Prostate gland (tissue), 2 donors: ENCODE results near the gene RABGAP1L. TPM values are rescaled to one million over a fixed set of nuclear protein-coding genes. Genes with fewer than 3 reads are reported as not detected.

Experiments
- DNase-seq: peaks from one replicate; pipeline ENCODE4 v3.0.0-alpha.2; 2019; ENCODE audit warnings: low spot score
- H3K27ac ChIP-seq, 2 donors: fragments of 200-600 bp; sonication (generic); 2 replicates each; pipeline ENCODE4 v1.5.1; 2017 to 2019
- H3K27me3 ChIP-seq: fragments of 200-600 bp; sonication (generic); replicated peaks from 2 replicates; pipeline ENCODE4 v1.5.1; 2019; ENCODE audit not compliant: insufficient read depth
- H3K36me3 ChIP-seq, 2 donors: fragments of 200-600 bp; sonication (generic); 1 replicate in 1 of 2; 2 replicates in 1 of 2; pipeline versions ENCODE4 v1.5.1 to v1.8.1; 2017 to 2019
- H3K4me1 ChIP-seq: fragments of 200-600 bp; sonication (generic); replicated peaks from 2 replicates; pipeline ENCODE4 v1.5.1; 2019
- H3K4me3 ChIP-seq, 2 donors: fragments of 200-600 bp; sonication (generic); 2 replicates each; pipeline ENCODE4 v1.5.1; 2017 to 2019
- H3K9me3 ChIP-seq: fragments of 200-600 bp; sonication (generic); 2 replicates; pipeline ENCODE4 v1.5.1; 2017
- CTCF ChIP-seq, 4 experiments: fragments of 200-600 bp in 2 of 4; fragments of 450-650 bp in 2 of 4; sonication (generic) in 2 of 4; IDR thresholded peaks; 1 replicate in 3 of 4; 2 replicates in 1 of 4; pipeline ENCODE4 v1.5.1; 2016 to 2019; ENCODE audit warnings: antibody characterized with exemption in 4 of 4, mild to moderate bottlenecking in 2 of 4, moderate library complexity in 2 of 4
- POLR2A ChIP-seq: fragments of 450-650 bp; IDR thresholded peaks from one replicate; pipeline ENCODE4 v1.6.1; 2016; ENCODE audit warnings: antibody characterized with exemption, mild to moderate bottlenecking
- POLR2AphosphoS5 ChIP-seq: sonication (generic); formaldehyde crosslinking; IDR thresholded peaks from one replicate; pipeline ENCODE4 v1.6.1; 2017; ENCODE audit warnings: antibody characterized with exemption
- WGBS: methylation state at CpG from one replicate; pipeline ENCODE4 v1.1.5; 2018; 5-methylcytosine and 5-hydroxymethylcytosine counted together
- intact Hi-C: fragments of 100-400 bp; cut with DNase I; formaldehyde crosslinking; loops from one replicate; pipeline ENCODE4 v1.14.2; 2022
- total RNA-seq, 2 donors: library from RNA; depleted of rRNA; stranded (reverse); fragments of >200 nt; gene quantifications; one replicate each; pipeline ENCODE4 v1.1.0, GENCODE V29; 2016

RABGAP1L gene
- total RNA-seq, 2 donors from 2014 or later: 32.3 to 41.5 TPM

GRCh38 chr1:174149216-174149615 lies 10.1 kb upstream of the RABGAP1L start:
- H3K4me1 ChIP-seq: no peaks in the 10 kb centered on the region
- no peak overlapping the region for H3K4me3 ChIP-seq
- no peaks in the 10 kb centered on the region for H3K9me3 ChIP-seq
- no peak overlapping the region for H3K27ac ChIP-seq
- H3K36me3 ChIP-seq: no peaks in the 10 kb centered on the region
- intact Hi-C loops: no loop called here
- DNase-seq: no peak
- TF ChIP-seq POLR2AphosphoS5 (no peak), CTCF (IDR thresholded peaks at IDR 0.05) (no peak), POLR2A (no peak)
- H3K27me3 ChIP-seq: no peaks in the 10 kb centered on the region
- 74% methylated on average over 4 of the region's 4 CpGs for WGBS

GRCh38 chr1:174150499-174150898 lies 8.8 kb upstream of the RABGAP1L start:
- intact Hi-C loops: no loop called here
- Histone ChIP-seq H3K27ac (no peak overlapping the region), H3K36me3 (no peaks in the 10 kb centered on the region), H3K4me3 (no peak overlapping the region), H3K4me1 (no peaks in the 10 kb centered on the region), H3K9me3 (no peaks in the 10 kb centered on the region), H3K27me3 (no peaks in the 10 kb centered on the region)
- TF ChIP-seq POLR2AphosphoS5 (no peak), CTCF (IDR thresholded peaks at IDR 0.05) (no peak), POLR2A (no peak)
- DNase-seq: no peak
- WGBS: 100% methylated on average over 2 of the region's 2 CpGs

GRCh38 chr1:174152427-174152826 lies 6.9 kb upstream of the RABGAP1L start:
- Histone ChIP-seq H3K9me3 (no peaks in the 10 kb centered on the region), H3K27ac (no peak overlapping the region), H3K36me3 (no peaks in the 10 kb centered on the region), H3K4me1 (no peaks in the 10 kb centered on the region), H3K27me3 (no peaks in the 10 kb centered on the region), H3K4me3 (no peak overlapping the region)
- intact Hi-C loops: no loop called here
- WGBS: 100% methylated on average over 1 of the region's 1 CpG
- no peak for TF ChIP-seq POLR2AphosphoS5
- no peak for TF ChIP-seq CTCF (IDR thresholded peaks at IDR 0.05)
- no peak for TF ChIP-seq POLR2A
- DNase-seq: no peak

- WGBS: 71% methylated on average over 5 of the region's 5 CpGs
- intact Hi-C loops: no loop called here
- no peaks in the 10 kb centered on the region for H3K4me1 ChIP-seq
- H3K4me3 ChIP-seq: no peak overlapping the region
- DNase-seq: no peak
- H3K9me3 ChIP-seq: no peaks in the 10 kb centered on the region
- no peaks in the 10 kb centered on the region for H3K36me3 ChIP-seq
- H3K27me3 ChIP-seq: no peaks in the 10 kb centered on the region
- no peak overlapping the region for H3K27ac ChIP-seq
- no peak for TF ChIP-seq CTCF (IDR thresholded peaks at IDR 0.05)
- TF ChIP-seq POLR2AphosphoS5: no peak
- no peak for TF ChIP-seq POLR2A
Observed at GRCh38 chr1:174153085-174153824, 6.1 kb upstream of the RABGAP1L start.

- H3K36me3 ChIP-seq: no peaks in the 10 kb centered on the region
- no peak overlapping the region for H3K4me3 ChIP-seq
Observed at GRCh38 chr1:174153825-174154107, 5.6 kb upstream of the RABGAP1L start.

More at GRCh38 chr1:174153825-174154107, 5.6 kb upstream of the RABGAP1L start:
- no peak for DNase-seq
- Histone ChIP-seq H3K27ac (no peak overlapping the region), H3K4me1 (no peaks in the 10 kb centered on the region), H3K9me3 (no peaks in the 10 kb centered on the region), H3K27me3 (no peaks in the 10 kb centered on the region)
- intact Hi-C loops: no loop called here
- TF ChIP-seq POLR2A (no peak), CTCF (IDR thresholded peaks at IDR 0.05) (no peak), POLR2AphosphoS5 (no peak)
